Measurements from ENCODE around the gene LBX1.

LBX1 gene

GRCh38 chr10:101223274-101224059, 5.8 kb downstream of the LBX1 start:
- peaks cover 100% of the 10 kb centered on the region for H3K27me3 ChIP-seq
- no peak for TF ChIP-seq CTCF (IDR thresholded peaks at IDR 0.05)
- peak overlapping the region in 1 of 2 experiments; percentile 34 for H3K4me3 ChIP-seq (ENCODE audit: low read depth in 1 of 2, low read length in 1 of 2)
- no peaks in the 10 kb centered on the region for H3K9me3 ChIP-seq
- no peak overlapping the region for H3K27ac ChIP-seq
- H3K4me1 ChIP-seq (ENCODE audit: control insufficient read depth in 1 of 2, insufficient read depth in 1 of 2, low read depth in 1 of 2, low read length in 1 of 2), result peaks cover 16 to 23% of the 10 kb centered on the region in 2 experiments
- no peaks in the 10 kb centered on the region for H3K36me3 ChIP-seq

- H3K27me3 ChIP-seq, result peaks cover 100% of the 10 kb centered on the region
- peak overlapping the region; percentile 16 to 34 for H3K4me3 ChIP-seq (ENCODE audit: low read depth in 1 of 2, low read length in 1 of 2)
These were observed 6.5 kb downstream of the LBX1 start for GRCh38 chr10:101222683-101223273.

GRCh38 chr10:101221963-101222531, 7.2 kb downstream of the LBX1 start:
- no peaks in the 10 kb centered on the region for H3K36me3 ChIP-seq
- H3K27me3 ChIP-seq, result peaks cover 100% of the 10 kb centered on the region
- no peak overlapping the region for H3K27ac ChIP-seq
- no peaks in the 10 kb centered on the region for H3K9me3 ChIP-seq
- H3K4me1 ChIP-seq (ENCODE audit: control insufficient read depth in 1 of 2, insufficient read depth in 1 of 2, low read depth in 1 of 2, low read length in 1 of 2), result peaks cover 16 to 18% of the 10 kb centered on the region in 2 experiments
- H3K4me3 ChIP-seq (ENCODE audit: low read depth in 1 of 2, low read length in 1 of 2), result no peak overlapping the region
- no peak for TF ChIP-seq CTCF (IDR thresholded peaks at IDR 0.05)

More at GRCh38 chr10:101222683-101223273, 6.5 kb downstream of the LBX1 start:
- Histone ChIP-seq H3K4me1 (ENCODE audit: control insufficient read depth in 1 of 2, insufficient read depth in 1 of 2, low read depth in 1 of 2, low read length in 1 of 2) (peaks cover 16 to 23% of the 10 kb centered on the region in 2 experiments), H3K27ac (no peak overlapping the region), H3K36me3 (no peaks in the 10 kb centered on the region), H3K9me3 (no peaks in the 10 kb centered on the region)
- TF ChIP-seq CTCF (IDR thresholded peaks at IDR 0.05), result no peak

GRCh38 chr10:101221549-101221948, 7.7 kb downstream of the LBX1 start:
- H3K27me3 ChIP-seq, result peaks cover 100% of the 10 kb centered on the region
- peaks cover 16% of the 10 kb centered on the region in 2 experiments for H3K4me1 ChIP-seq (ENCODE audit: control insufficient read depth in 1 of 2, insufficient read depth in 1 of 2, low read depth in 1 of 2, low read length in 1 of 2)
- no peaks in the 10 kb centered on the region for H3K9me3 ChIP-seq
- H3K4me3 ChIP-seq (ENCODE audit: low read depth in 1 of 2, low read length in 1 of 2), result no peak overlapping the region
- H3K36me3 ChIP-seq, result no peaks in the 10 kb centered on the region
- no peak overlapping the region for H3K27ac ChIP-seq
- TF ChIP-seq CTCF (IDR thresholded peaks at IDR 0.05), result no peak

GRCh38 chr10:101219946-101220451, 9.3 kb downstream of the LBX1 start:
- H3K27ac ChIP-seq, result no peak overlapping the region
- H3K27me3 ChIP-seq, result peaks cover 100% of the 10 kb centered on the region
- H3K4me1 ChIP-seq (ENCODE audit: control insufficient read depth in 1 of 2, insufficient read depth in 1 of 2, low read depth in 1 of 2, low read length in 1 of 2), result peaks cover 8% of the 10 kb centered on the region in 2 experiments
- no peaks in the 10 kb centered on the region for H3K36me3 ChIP-seq
- no peaks in the 10 kb centered on the region for H3K9me3 ChIP-seq
- no peak for TF ChIP-seq CTCF (IDR thresholded peaks at IDR 0.05)
- H3K4me3 ChIP-seq (ENCODE audit: low read depth in 1 of 2, low read length in 1 of 2), result no peak overlapping the region

Data from neutrophil (primary cell).